Measurements from ENCODE around the gene SPEG. TPM values are rescaled to one million over a fixed set of nuclear protein-coding genes. Genes with fewer than 3 reads are reported as not detected.
A peak's percentile ranks its signal among the peaks of the same experiment; 100 is the strongest.

The SPEG gene
- 10 to 100 TPM; 30.7 to 53.4 TPM for total RNA-seq

GRCh38 chr2:219434718-219435525, at the start of gene SPEG:
Gene SPEG, plus strand, starts transcription at chr2:219434843. Its CDS starts 135 bp downstream, at chr2:219434978.
- WGBS = 13% methylated on average over 45 of the region's 77 CpGs

DNA sequence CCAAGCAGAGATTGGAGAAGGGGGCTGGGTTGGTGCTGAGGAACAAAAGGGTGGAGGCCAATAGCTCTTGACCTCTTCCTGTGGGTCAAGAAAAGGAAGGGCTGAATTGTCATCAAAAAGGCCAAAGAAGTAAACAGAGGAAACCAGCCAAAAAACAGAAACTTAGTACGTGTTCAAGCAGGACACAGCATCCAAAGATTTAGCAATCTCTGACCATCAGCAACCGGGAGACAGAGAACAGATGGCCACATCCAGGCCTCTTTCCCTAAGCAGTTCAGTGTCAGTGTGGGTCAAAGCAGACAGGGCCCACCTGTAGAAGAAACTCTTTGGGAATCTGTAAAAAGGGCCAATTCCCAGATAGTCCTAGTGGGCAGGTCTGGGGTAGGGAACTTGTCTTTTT, 49.8 kb upstream of the SPEG start:
- 53% methylated on average over 2 of the region's 2 CpGs for WGBS
- Histone ChIP-seq H3K36me3 (peaks cover 5 to 9% of the 10 kb centered on the region in 2 donors), H3K27ac (no peak overlapping the region), H3K27me3 (replicated peaks; ENCODE audit: insufficient read depth) (no peaks in the 10 kb centered on the region), H3K4me1 (replicated peaks) (no peaks in the 10 kb centered on the region), H3K9me3 (no peaks in the 10 kb centered on the region), H3K4me3 (no peak overlapping the region)
- no peak for DNase-seq (ENCODE audit: low spot score)
- intact Hi-C loops (cut with DNase I) = loop anchor here (5.0 kb wide), 1 partner anchor 208 kb away; the partner anchor contains the start of genes CNPPD1 and RETREG2
- TF ChIP-seq, protein P1, sequence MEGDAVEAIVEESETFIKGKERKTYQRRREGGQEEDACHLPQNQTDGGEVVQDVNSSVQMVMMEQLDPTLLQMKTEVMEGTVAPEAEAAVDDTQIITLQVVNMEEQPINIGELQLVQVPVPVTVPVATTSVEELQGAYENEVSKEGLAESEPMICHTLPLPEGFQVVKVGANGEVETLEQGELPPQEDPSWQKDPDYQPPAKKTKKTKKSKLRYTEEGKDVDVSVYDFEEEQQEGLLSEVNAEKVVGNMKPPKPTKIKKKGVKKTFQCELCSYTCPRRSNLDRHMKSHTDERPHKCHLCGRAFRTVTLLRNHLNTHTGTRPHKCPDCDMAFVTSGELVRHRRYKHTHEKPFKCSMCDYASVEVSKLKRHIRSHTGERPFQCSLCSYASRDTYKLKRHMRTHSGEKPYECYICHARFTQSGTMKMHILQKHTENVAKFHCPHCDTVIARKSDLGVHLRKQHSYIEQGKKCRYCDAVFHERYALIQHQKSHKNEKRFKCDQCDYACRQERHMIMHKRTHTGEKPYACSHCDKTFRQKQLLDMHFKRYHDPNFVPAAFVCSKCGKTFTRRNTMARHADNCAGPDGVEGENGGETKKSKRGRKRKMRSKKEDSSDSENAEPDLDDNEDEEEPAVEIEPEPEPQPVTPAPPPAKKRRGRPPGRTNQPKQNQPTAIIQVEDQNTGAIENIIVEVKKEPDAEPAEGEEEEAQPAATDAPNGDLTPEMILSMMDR (IDR thresholded peaks at IDR 0.05) = no peak
- TF ChIP-seq POLR2A (IDR thresholded peaks at IDR 0.05) (no peak), POLR2AphosphoS5 (IDR thresholded peaks at IDR 0.05) (no peak)

More at GRCh38 chr2:219434718-219435525, at the start of gene SPEG:
- H3K4me3 ChIP-seq = peak within 1 kb of the TSS; percentile 2 to 6
- H3K27ac ChIP-seq = peak within 1 kb of the TSS; percentile 64 to 69
- H3K9me3 ChIP-seq = no peaks in the 10 kb centered on the region
- no peak for DNase-seq (ENCODE audit: low spot score)
- no peaks in the 10 kb centered on the region for H3K27me3 ChIP-seq (replicated peaks; ENCODE audit: insufficient read depth)
- intact Hi-C loops (cut with DNase I) = no loop called here
- TF ChIP-seq POLR2AphosphoS5 (IDR thresholded peaks at IDR 0.05) = no peak
- TF ChIP-seq, protein P1 (IDR thresholded peaks at IDR 0.05) = no peak
- no peak for TF ChIP-seq POLR2A (IDR thresholded peaks at IDR 0.05)
- H3K36me3 ChIP-seq = no peaks in the 10 kb centered on the region
- no peaks in the 10 kb centered on the region for H3K4me1 ChIP-seq (replicated peaks)

DNA sequence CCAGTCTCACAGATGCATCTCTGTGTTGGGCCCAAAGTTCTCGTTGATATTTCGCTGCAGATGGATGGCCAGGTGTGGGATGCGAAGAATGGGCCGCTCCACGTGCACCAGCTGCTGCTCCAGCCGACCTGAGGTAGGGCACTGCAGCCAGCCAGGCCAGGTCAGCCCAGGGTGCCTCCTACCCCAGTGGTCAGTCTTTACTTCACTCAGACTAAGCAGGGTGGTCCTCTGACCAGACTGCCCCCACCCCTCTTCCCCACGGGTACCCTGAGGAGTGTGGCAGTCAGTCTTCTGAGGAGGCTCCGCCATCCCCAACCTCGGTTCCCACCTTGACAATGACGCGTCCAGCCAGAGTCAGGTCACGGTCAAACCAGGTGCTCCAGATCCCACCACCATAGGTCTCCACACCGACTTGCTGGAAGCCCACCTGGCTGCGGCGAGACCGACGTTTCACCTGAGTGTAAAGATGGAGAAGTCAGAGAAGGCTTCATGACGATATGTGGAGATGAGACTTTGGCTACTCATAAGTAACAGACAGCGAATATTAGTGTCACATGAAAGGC, 48.6 kb upstream of the SPEG start:
- no peak overlapping the region for H3K4me3 ChIP-seq
- H3K9me3 ChIP-seq = no peaks in the 10 kb centered on the region
- 95% methylated on average over 15 of the region's 19 CpGs for WGBS
- TF ChIP-seq POLR2AphosphoS5 (IDR thresholded peaks at IDR 0.05) (no peak), POLR2A (IDR thresholded peaks at IDR 0.05) (no peak)
- TF ChIP-seq, protein P1 (IDR thresholded peaks at IDR 0.05) = no peak
- intact Hi-C loops (cut with DNase I) = loop anchor here (5.0 kb wide), 1 partner anchor 209 kb away; the partner anchor contains the start of genes CNPPD1 and RETREG2
- DNase-seq (ENCODE audit: low spot score) = no peak
- no peaks in the 10 kb centered on the region for H3K4me1 ChIP-seq (replicated peaks)
- H3K27me3 ChIP-seq (replicated peaks; ENCODE audit: insufficient read depth) = no peaks in the 10 kb centered on the region
- peaks cover 5 to 9% of the 10 kb centered on the region in 2 donors for H3K36me3 ChIP-seq
- H3K27ac ChIP-seq = no peak overlapping the region

DNA sequence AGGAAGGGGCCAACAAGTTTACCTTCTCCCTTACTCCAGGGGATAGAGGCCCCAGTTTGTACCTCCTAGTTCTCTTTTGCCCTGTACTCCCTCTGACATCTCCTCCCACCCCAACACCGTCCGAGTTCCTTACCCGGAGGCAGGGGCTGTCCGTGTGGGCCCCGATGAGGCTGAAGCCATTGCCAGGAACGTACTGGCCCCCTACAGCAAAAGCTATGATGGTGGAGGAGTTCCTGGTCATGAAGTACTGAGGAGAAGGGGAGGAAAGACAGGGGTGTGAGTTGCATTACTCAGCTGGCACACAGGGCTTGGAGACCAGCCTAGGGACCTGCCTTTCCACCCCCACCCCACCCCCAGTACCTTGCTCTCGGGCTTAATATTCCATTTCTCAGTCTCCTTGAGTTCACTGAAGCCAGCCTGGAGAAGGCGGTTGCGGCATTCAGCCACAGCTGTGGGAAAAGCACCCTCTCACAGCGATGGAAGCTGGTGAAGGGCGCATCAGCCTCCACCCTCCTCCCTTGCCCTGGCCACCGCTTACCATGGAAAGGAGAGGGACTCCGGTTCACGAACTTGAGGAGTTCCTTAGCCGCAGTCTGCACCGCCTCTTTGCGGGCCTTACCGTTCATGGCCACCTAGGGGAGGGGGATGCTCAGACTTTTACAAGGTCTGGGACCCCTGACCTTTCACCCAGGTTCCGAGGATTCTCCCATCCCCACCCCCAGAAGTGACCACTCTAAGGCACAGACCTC, 47.9 kb upstream of the SPEG start:
- Histone ChIP-seq H3K27me3 (replicated peaks; ENCODE audit: insufficient read depth) (no peaks in the 10 kb centered on the region), H3K36me3 (peaks cover 5 to 9% of the 10 kb centered on the region in 2 donors), H3K9me3 (no peaks in the 10 kb centered on the region), H3K4me3 (peak overlapping the region; percentile 79 to 89), H3K27ac (peak overlapping the region; percentile 91 to 94), H3K4me1 (replicated peaks) (no peaks in the 10 kb centered on the region)
- TF ChIP-seq POLR2A (IDR thresholded peaks at IDR 0.05) (no peak), POLR2AphosphoS5 (IDR thresholded peaks at IDR 0.05) (no peak)
- TF ChIP-seq, protein P1 (IDR thresholded peaks at IDR 0.05) = no peak
- 32% methylated on average over 19 of the region's 19 CpGs for WGBS
- intact Hi-C loops (cut with DNase I) = loop anchor here (5.0 kb wide), 1 partner anchor 209 kb away; the partner anchor contains the start of genes CNPPD1 and RETREG2
- no peak for DNase-seq (ENCODE audit: low spot score)

All from prostate gland (tissue), 2 donors.